NCI-H2081 (cell line): Measurements from ENCODE around the gene KIAA0753.

ENCODE experiments used
- DNase-seq, 2 experiments: peaks; one replicate each; lab custom pipeline; 2025; lab: John Stamatoyannopoulos, UW

KIAA0753 gene

DNA sequence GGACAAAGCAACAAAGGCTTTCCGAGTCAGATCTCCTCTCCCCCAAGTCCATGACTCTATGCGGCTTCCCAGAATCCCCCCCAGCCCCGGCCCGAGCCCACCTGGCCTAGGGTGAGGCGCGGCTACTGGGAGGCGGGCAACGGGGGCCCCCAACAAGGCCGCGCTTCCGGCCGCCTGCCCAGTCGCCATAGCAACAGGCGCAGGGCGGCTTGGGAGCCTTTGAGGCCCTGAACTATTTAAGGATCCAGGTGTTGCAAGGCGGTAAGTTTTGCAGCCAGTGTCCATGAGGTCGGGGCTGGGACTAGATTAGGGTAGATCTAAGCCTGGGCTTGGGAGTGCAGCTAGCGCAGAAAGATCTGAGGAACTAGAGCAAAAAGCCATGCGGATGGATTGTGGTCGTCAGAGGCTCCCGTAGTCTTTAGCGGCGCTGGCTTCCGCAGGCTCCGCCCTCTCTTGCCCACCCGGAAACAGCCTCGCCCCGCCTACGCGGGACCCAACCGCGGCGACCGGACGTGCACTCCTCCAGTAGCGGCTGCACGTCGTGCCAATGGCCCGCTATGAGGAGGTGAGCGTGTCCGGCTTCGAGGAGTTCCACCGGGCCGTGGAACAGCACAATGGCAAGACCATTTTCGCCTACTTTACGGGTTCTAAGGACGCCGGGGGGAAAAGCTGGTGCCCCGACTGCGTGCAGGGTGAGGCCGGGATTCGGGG is at the start of gene KIAA0753, which contains the start of gene TXNDC17:
KIAA0753 (minus strand) TSS at position 176 of the 711 bp plus-strand sequence. CDS start 5,608 bp downstream, outside the sequence.
TXNDC17 (plus strand) TSS at position 525 of the 711 bp plus-strand sequence; CDS start at position 548, 23 bp downstream.
- peak; percentile 80 to 82 for DNase-seq

DNA sequence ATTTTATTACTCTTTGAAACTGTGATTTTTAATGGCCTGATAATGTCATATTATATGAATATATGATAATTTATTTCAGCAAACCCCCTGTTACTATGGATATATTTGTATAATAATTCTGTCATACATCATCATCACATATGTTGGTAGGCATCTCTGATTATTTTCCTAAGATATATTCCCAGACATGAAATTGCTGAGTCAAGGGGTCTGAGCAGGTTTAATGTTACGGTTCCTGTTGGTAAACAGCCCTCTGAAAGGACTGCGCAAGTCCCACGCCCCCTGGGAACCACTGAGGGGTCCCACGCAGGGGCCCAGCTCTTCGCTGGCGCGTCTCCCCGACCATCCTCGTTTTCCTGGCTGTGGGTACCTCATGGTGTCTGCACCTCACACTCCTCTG is 48.4 kb upstream of the KIAA0753 start:
- DNase-seq: no peak

DNA sequence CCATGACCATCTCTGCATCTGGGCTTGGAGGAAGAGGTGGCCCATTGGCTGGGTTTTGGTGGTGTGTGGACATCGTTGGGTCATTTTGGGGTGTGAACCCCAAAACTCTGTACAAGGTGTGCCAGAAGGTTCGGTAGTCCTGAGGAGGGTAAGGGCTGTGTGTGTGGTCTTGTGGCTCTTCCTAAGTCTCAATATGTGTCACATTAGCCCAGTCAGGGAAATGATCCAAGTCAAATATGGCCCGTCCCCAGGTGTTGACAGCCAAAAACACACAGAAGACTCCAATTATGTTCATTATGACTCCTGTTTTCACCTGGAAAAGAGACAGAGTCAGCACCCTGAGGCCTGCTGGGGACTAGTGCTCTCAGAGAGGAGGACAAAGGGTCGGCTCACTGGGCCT is 45.5 kb upstream of the KIAA0753 start:
- peak; percentile 21 to 55 for DNase-seq

DNA sequence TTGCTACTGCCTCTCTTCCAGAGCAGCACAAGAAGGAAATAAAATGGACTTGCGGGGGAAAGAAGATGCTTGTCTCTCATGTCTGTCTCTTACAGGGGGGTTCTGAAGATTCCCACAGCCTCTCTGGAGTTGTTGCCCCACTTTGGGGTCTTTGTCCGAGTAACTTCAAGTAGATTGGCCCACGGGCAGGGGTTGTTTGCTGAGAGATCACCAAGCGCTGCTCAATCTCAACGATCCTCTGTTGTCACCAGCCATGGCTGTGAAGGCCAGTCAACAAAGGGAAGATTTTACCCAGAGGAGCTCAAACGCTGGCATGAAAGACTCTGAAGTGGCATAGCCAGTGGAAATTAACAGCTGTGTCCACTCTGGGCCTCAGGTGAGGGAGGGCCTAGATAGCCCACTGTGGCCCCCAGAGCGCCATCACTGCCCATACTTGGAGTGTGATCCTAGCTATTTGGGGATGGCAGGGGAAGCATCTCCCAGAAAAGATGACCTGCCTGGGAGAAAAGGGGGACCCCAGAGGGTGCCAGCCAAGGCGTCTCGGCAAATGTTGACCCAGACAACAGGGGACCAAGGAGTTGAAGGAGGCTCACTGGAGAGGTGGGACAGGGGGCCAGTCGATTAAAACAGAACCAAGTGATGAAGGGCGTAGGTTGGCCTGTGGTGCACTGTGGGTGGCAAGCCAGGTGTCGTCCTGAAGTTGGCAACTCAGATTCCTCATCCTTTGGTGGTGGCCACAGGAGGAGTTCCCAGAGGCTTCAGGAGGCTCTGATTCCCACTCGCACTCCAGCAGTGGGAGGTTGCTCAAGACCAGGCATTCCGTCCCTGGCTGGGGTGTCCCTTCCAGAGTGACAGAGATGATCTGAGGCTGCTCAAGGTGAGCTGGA is 44.6 kb upstream of the KIAA0753 start:
- DNase-seq: no peak

DNA sequence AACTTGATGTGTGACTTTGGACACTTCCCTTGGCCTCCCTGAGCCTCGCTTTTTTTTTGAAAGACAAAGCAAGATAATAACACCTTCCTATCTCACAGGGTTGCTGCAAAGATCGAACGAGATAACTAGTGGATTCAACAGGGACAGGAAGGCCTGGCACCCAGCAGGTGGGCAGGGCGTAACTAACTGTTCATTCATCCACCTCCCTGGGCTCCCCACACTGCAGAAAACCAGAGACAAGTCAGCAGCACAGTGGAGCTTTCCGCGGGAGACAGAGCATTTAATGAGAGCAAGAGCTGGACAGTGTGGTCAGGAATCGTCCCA is 43.9 kb upstream of the KIAA0753 start:
- DNase-seq: no peak

DNA sequence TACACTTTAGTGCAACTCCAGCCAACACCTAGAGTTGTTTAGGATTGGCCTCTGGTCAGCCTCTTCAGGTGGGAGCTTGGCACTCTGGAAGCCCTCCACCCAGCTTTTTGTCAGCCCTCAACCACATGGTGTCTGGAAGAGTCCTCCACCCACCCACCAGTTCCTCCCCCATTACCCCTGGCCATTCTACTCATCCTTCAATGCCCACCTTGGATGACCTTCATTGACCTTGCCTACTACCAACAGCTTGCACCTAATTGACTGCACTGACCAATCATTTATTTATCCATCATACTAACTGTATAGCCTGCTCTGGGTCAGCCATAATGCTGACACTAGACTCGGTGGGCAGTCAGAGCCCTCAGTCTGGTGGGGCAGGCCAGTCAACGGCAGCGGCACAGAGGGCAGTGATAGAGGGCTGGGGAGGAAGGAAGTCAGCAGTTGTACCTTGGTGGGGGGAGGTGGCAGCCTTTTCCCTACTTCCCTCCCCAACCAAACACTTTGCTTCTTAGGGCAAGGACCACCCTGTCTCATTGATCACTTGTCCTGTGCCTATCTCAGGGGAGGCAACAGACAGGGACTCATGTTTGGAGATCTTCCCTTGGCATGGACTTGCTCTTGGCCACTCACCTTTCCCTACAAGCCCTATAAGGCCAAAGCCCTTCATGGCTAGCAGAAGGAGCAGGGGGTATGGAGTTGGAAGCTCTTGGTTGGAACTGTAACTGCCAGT is 43.4 kb upstream of the KIAA0753 start:
- DNase-seq: no peak

DNA sequence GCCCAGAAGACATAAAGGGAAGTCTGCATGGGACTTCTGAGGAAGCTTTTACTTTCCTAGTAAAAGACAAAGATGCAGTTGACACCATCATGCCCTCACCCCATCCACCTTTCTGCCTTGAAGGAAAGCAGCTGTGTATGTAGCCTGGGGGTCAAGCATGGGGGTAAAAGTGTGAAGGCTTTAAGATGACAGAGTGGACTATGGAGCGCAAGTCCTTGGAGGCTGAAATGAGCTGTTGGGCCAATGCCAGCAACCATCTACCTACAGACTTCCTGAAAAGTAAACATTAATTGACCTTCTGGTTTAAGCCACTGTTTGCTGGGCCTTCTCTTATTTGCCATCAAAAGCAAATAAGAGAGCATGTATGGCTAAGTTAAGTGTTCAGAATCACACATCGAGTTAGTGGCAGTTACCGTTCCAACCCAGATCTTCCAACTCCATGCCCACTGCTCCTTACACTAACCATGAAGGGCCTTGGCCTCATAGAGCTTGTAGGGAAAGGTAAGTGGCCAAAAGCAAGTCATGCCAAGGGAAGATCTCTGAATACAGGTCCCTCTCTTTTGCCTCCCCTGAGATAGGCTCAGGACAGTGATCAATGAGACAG is 42.7 kb upstream of the KIAA0753 start:
- no peak for DNase-seq

DNA sequence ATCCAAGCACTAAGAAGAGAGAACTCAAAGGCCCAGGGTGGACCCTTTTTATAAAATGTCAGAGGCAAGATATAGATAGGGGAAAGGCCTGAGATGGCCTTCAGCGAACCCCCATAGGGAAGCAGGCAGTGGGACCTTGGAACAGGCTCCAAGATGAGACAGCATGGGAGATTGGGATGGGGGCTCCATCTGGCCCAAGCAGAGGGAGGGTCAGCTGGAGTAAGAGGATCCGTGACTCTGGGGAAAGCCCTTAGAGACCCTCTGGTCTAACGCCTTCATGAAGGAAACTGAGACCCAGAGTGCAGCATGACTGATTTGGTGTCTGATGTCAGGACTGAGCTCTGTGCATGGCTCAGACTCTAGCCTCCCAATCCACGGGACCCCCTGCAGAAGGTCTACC is 41.8 kb upstream of the KIAA0753 start:
- DNase-seq: no peak

DNA sequence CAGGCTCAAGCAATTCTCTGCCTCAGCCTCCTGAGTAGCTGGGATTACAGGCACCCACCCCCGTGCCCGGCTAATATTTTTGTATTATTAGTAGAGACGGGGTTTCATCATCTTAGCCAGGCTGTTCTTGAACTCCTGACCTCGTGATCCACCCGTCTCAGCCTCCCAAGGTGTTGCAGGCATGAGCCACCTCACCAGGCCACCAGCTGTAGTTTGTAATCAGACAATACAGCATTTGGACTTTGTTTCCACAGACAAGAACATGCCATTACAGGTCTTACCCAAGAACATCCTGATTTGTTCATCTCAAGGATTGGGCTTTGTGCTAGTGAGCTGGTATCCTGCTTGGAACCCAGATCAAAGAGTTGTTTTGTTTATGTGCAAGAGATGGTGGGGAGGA is 41.2 kb upstream of the KIAA0753 start:
- no peak for DNase-seq

DNA sequence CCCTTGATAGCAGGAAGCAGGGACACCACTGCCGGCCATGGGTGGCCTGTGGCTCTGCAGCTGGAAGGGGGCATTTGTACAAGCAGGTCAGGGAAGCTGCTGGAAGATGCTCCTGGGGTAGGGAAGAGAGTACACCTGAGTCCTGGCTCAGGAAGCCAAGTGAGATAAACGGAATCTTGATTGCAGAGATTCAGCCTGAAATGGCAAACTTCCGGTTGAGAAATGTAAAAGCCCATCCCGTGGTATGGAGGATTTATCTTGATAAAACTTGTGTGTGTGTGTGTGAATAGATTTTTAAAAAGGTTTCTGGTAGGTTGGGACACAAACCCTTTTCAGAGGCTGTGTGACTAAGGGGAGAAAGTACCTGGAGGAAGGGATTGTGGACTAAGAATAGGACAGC is 40.7 kb upstream of the KIAA0753 start:
- no peak for DNase-seq

DNA sequence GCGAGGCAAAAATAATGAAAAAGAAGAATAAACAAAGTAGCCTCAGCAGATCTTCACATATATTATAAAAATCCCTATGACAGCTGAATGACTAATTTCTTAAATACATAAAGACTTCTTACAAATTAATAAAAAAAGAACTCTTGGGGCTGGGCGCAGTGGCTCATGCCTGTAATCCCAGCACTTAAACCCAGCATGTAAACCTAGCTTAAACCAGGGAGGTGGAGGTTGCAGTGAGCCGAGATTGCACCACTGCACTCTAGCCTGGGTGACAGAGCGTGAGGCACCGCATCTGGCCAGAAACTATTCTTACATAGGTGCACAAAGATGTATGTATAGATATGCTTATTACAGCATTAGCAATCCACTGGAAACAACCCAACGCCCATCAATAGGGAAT is 38.7 kb upstream of the KIAA0753 start:
- no peak for DNase-seq

DNA sequence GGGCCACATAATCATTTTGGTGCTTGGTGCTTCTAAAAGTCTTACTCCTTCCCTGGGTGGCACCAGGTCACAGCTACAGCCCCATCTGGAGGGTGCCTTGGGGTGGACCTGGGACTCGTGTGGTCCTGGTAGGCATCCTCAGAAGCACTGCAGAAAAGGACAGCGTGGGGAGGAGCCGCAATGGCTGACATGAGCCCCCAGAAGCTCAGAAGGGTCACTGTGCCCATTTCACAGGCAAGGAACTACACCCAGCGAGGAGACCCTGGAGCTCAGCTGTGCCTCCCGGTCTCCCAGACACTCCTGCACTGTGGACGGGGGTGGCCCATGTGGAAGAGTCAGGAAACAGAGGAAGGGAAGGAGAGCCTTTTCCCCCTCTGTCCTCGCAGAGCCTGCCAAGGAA is 37.4 kb upstream of the KIAA0753 start:
- DNase-seq: no peak

DNA sequence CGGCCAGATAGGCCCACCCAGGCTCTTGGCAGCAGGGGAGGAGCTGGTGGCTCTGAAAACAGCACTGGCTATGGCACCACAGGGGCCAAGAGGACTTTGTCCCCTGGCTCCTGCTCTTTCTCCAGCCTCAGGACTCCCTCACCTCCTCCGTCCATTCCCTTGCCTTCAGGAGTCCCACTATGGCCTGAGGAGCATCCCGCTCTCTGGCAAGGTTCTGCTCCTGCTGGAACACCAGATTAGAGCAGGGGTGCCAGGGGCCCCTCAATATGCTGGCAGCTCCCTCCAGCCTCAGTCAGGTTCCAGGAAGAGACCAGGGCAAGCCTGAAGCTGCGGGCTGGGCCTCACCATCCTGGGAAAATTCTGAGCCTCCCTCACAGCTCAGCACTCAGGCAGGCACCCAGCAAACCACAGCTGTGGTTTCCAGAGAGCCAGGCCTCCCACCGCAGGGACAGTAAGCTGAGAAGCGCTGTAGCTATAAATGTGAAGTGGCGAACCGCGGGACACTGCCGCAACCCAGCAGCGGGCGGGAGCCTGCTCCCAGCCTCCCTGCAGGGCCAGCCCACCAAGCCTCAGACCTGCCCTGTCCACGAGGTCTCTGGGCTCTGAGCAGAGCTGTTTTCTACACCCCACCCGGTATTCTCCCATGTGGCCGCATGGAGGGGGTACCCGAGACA is 36.8 kb upstream of the KIAA0753 start:
- no peak for DNase-seq

DNA sequence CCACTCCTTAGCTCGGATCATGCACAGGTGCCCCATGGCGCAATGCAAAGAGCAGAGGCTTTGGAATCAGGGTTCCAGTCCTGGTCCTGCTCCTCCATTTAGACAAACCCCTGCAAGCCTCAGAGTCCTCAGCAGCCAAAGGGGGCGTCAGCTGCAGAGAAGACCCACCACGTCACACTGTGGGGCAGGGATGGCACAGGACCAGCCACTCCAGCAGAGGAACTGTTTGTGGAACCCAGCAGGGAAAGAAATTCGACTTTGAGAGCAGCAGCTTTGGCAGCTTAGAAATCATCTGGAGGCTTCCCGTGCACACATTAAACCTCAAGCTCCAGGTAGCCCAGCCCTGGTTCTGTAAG is 36.3 kb upstream of the KIAA0753 start:
- DNase-seq: no peak

DNA sequence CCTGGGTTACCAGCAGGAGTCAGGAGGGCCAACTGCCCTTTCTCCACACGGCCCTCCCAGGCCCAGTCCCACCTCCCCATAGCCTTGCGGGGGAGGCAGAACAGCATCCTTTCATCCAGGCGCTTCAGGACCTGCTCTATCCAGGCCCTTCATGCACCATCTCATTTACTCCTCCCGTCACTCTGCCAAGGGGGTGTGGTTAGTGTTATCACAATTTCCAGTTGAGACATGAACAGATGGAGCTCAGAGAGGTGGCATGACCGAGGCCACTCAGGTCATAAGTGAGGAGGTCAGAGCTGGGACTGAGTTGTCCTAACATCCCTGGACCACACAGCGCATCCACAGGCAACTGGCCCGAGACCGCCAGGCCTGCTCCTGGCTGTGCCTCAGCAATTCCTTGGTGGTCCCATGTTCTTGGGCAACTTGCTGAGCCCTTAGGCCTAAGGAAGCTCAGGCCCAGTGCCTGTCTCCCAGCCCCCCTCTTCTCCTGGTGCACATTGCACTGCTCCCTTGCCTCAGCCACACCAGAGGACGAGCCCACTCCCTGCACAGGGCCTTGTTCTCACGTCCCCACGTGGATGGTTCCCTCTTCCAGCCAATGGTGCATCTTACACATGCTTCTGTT is 34.8 kb upstream of the KIAA0753 start:
- no peak for DNase-seq

DNA sequence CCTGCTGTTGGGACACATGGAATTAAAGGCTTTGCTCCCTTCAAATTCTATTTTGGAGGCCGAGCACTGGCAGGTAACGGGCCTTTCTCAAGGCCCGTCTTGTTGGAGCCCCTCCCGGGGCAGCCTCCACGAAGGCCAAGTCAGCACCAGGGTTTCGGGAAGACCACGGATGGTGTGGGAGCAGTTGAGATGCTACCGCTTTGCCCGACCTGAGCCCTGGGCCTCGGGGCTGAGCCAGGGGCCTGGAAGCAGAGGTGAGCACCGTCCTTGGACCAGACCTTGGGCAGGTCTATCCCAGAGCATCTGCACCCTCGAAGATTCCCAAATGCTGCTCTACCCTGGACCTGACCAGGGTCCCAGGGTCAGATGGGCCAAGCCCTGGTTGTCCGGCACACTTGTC is 34.1 kb upstream of the KIAA0753 start:
- DNase-seq: no peak

DNA sequence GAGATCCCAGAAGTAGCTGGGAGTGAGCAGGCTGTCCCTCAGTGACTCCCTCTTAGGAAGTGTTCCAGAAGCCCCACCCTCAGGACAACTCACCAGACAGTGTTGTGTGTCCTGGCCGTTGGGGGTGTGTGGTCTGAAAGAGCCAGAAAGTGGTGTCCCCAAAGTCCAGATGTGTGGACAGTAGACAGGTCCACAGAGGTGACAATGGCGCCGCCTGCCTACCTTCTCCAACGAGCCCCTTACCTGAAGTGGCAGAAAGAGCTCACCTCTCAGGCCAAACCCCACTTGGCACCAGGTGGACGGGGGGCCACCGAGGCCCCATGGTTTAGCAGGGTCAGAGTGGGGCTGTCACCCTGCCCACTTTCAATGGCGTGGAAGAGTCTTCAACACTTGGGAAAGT is 30.9 kb upstream of the KIAA0753 start:
- no peak for DNase-seq

DNA sequence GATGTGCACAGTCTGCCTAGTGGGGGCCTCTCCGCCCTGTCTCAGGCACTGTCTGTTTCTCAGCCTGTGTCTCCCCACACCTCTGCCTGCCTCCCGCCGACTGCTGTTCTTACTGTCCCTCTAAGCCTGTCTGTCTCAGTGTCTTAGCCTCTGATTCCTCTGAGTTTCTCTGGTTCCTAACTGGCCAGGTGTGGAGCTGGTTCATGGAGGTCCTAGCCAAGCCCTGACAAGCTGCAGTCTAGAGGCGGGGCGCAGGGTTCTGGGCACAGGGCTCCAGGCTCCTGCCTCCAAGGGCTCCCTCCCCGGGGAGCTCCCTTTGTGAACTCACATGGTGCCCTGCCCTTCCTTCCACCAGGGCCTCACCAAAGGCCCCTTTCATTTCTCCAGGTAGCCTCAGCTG is 30.5 kb upstream of the KIAA0753 start:
- DNase-seq: no peak

DNA sequence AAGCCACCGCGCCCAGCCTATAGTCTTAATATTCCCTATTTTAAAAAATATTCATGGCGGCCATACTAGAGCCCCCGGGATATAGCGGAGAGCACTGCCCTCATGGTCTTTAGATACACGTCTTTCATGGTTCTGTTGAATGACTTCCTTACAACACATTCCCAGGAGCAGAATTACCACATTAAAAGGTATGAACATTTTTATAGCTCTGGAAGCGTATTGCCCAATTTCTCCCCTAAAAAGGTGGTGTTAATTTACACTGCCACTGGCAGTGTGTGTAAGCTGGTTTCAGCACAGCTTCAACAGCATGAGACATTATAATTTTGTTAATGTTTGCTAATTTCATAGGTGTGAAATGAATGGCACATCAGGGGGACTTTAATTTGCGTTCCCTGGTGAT is 30.1 kb upstream of the KIAA0753 start:
- no peak for DNase-seq

DNA sequence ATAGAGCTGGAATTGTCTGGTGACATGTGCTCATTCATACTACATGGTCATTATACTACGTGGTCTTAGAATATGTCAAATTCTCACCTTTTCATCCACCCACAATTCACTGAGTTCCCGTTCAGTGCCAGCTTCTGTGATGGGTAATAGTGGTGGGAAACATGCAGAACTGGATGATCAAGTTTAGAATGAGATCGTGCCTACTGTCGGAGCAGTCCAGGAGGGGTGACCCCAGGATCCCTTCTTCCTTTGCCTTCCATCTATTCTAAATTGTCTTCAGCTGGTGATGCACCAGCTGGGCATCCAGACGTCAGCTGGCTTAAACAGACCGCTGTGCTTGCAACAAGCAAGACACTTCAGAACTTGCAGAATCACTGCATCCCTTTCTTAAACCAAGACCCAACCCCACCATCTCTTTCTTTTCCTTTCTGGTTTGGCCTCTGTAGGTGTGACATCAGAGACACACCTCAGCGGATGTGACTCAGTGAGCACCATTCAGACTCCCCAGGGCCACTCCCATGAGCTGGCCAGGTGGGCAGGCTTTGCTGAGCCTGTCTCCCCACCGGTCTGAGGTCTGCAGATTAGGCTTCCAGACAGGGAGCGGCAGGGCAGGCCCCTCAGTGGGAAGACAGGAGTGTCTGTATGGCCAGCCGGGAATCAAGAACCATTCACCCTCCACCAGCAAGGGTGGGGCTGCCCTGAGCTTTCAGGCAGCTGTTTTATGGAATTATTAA is 29.1 kb upstream of the KIAA0753 start:
- DNase-seq: no peak
